Measurements from ENCODE around the gene FAM120B. TPM values are rescaled to one million over a fixed set of nuclear protein-coding genes. Genes with fewer than 3 reads are reported as not detected.

The FAM120B gene
- total RNA-seq, 1 donor from 2014 or later, result 33.7 TPM

- no peaks in the 10 kb centered on the region for H3K9me3 Mint-ChIP-seq
- TF ChIP-seq CTCF (conservative IDR thresholded peaks at IDR 0.05), result no peak
- no peak overlapping the region for H3K27ac Mint-ChIP-seq (ENCODE audit: unreplicated experiment)
- no peak for DNase-seq (ENCODE audit: low read depth, low spot score)
- peaks cover 79% of the 10 kb centered on the region for H3K27me3 Mint-ChIP-seq (ENCODE audit: low read depth)
- H3K4me3 Mint-ChIP-seq, result peak overlapping the region; percentile 91
- H3K4me1 Mint-ChIP-seq, result peaks cover 60% of the 10 kb centered on the region
- peaks cover 4% of the 10 kb centered on the region for H3K36me3 Mint-ChIP-seq (ENCODE audit: low read depth)
Measured at GRCh38 chr6:170293341-170294231, 13.0 kb upstream of the FAM120B start.

- Mint-ChIP-seq H3K27me3 (ENCODE audit: low read depth) (peaks cover 81% of the 10 kb centered on the region), H3K4me3 (peak overlapping the region; percentile 91), H3K9me3 (no peaks in the 10 kb centered on the region), H3K27ac (ENCODE audit: unreplicated experiment) (no peak overlapping the region), H3K4me1 (peaks cover 62% of the 10 kb centered on the region), H3K36me3 (ENCODE audit: low read depth) (peaks cover 2% of the 10 kb centered on the region)
- TF ChIP-seq CTCF (conservative IDR thresholded peaks at IDR 0.05), result no peak
- no peak for DNase-seq (ENCODE audit: low read depth, low spot score)
Measured at GRCh38 chr6:170294298-170294730, 12.2 kb upstream of the FAM120B start.

GRCh38 chr6:170294813-170295509 is 11.6 kb upstream of the FAM120B start:
- no peaks in the 10 kb centered on the region for H3K9me3 Mint-ChIP-seq
- no peak overlapping the region for H3K27ac Mint-ChIP-seq (ENCODE audit: unreplicated experiment)
- H3K27me3 Mint-ChIP-seq (ENCODE audit: low read depth), result peaks cover 85% of the 10 kb centered on the region
- no peak for TF ChIP-seq CTCF (conservative IDR thresholded peaks at IDR 0.05)
- H3K4me1 Mint-ChIP-seq, result peaks cover 63% of the 10 kb centered on the region
- peaks cover 5% of the 10 kb centered on the region for H3K36me3 Mint-ChIP-seq (ENCODE audit: low read depth)
- DNase-seq (ENCODE audit: low read depth, low spot score), result no peak
- peak overlapping the region; percentile 91 for H3K4me3 Mint-ChIP-seq

- H3K4me3 Mint-ChIP-seq, result peak overlapping the region; percentile 74
- H3K36me3 Mint-ChIP-seq (ENCODE audit: low read depth), result peaks cover 10% of the 10 kb centered on the region
- peaks cover 59% of the 10 kb centered on the region for H3K4me1 Mint-ChIP-seq
- no peak overlapping the region for H3K27ac Mint-ChIP-seq (ENCODE audit: unreplicated experiment)
- no peak for TF ChIP-seq CTCF (conservative IDR thresholded peaks at IDR 0.05)
- DNase-seq (ENCODE audit: low read depth, low spot score), result peak; percentile 52
- peaks cover 3% of the 10 kb centered on the region for H3K9me3 Mint-ChIP-seq
- H3K27me3 Mint-ChIP-seq (ENCODE audit: low read depth), result peaks cover 85% of the 10 kb centered on the region
Measured at GRCh38 chr6:170295510-170296422, 10.8 kb upstream of the FAM120B start.

GRCh38 chr6:170296423-170296745 is 10.2 kb upstream of the FAM120B start:
- peaks cover 59% of the 10 kb centered on the region for H3K4me1 Mint-ChIP-seq
- peaks cover 10% of the 10 kb centered on the region for H3K36me3 Mint-ChIP-seq (ENCODE audit: low read depth)
- no peak overlapping the region for H3K27ac Mint-ChIP-seq (ENCODE audit: unreplicated experiment)
- H3K9me3 Mint-ChIP-seq, result peaks cover 3% of the 10 kb centered on the region
- H3K4me3 Mint-ChIP-seq, result no peak overlapping the region
- TF ChIP-seq CTCF (conservative IDR thresholded peaks at IDR 0.05), result no peak
- no peak for DNase-seq (ENCODE audit: low read depth, low spot score)
- H3K27me3 Mint-ChIP-seq (ENCODE audit: low read depth), result peaks cover 82% of the 10 kb centered on the region

All from neural crest cell (in vitro differentiated cells).